DOHH2 (cell line): ENCODE measurements around the gene SSTR5.

Experiments used
- CTCF ChIP-seq: fragments of 200-600 bp; sonication (generic); IDR thresholded peaks from one replicate; pipeline ENCODE4 v1.5.1; 2014; ENCODE audit warnings: antibody characterized with exemption, mild to moderate bottlenecking, low read depth, low read length; ENCODE audit not compliant: poor library complexity, severe bottlenecking
- EZH2phosphoT487 ChIP-seq: fragments of 200-600 bp; sonication (generic); IDR thresholded peaks from 2 replicates; pipeline ENCODE4 v1.6.1; 2017; ENCODE audit warnings: borderline replicate concordance, mild to moderate bottlenecking, antibody characterized with exemption, low read length, moderate library complexity, mixed read lengths

GRCh38 chr16:1112506-1113184 is 40.1 kb downstream of the SSTR5 start:
- no peak for TF ChIP-seq CTCF
- no peak for TF ChIP-seq EZH2phosphoT487
